MCF 10A (cell line): ENCODE results near the gene MYO9A. TPM values are rescaled to one million over a fixed set of nuclear protein-coding genes. Genes with fewer than 3 reads are reported as not detected.
"Not testable (repeated sequence)": the region's sequence is repeated elsewhere in the genome, so short reads cannot be mapped to it uniquely, and the experiment has no call there.

ENCODE experiments used
- BruUV-seq: library from RNA; stranded (reverse); fragments of 400-500 nt; replicated peaks from 2 replicates; lab custom pipeline; 2021; lab: Mats Ljungman, UMichigan
- CTCF ChIA-PET: fragments of 300-600 bp; sonication (Branson Sonifier 250); formaldehyde crosslinking; extraction: SDS; loops from one replicate; lab custom pipeline; 2021; ENCODE audit warnings: antibody characterized with exemption, inconsistent platforms; lab: Yijun Ruan, JAX
- POLR2A ChIA-PET: fragments of 300-600, 350-650 bp; sonication (Branson Sonifier 250); formaldehyde crosslinking; extraction: SDS; loops from one replicate; lab custom pipeline; 2020; ENCODE audit warnings: antibody characterized with exemption, inconsistent platforms; lab: Yijun Ruan, JAX
- DNase-seq: peaks from one replicate; pipeline ENCODE4 v3.0.0-alpha.2; 2018; ENCODE audit not compliant: unreplicated experiment
- H3K27ac Mint-ChIP-seq: one replicate; pipeline ENCODE4 v1.8.0; 2022; ENCODE audit warnings: mild to moderate bottlenecking, low read depth, mixed read lengths; ENCODE audit not compliant: unreplicated experiment
- H3K27me3 Mint-ChIP-seq: one replicate; pipeline ENCODE4 v1.8.0; 2022; ENCODE audit warnings: mixed read lengths; ENCODE audit not compliant: insufficient read depth, unreplicated experiment
- H3K36me3 Mint-ChIP-seq: one replicate; pipeline ENCODE4 v1.8.0; 2022; ENCODE audit warnings: mild to moderate bottlenecking, moderate library complexity, mixed read lengths; ENCODE audit not compliant: insufficient read depth, unreplicated experiment
- H3K4me1 Mint-ChIP-seq: one replicate; pipeline ENCODE4 v1.8.0; 2022; ENCODE audit warnings: mixed read lengths; ENCODE audit not compliant: insufficient read depth, unreplicated experiment
- H3K4me3 Mint-ChIP-seq: one replicate; pipeline ENCODE4 v1.8.0; 2022; ENCODE audit warnings: mild to moderate bottlenecking, moderate library complexity, mixed read lengths; ENCODE audit not compliant: unreplicated experiment
- H3K9me3 Mint-ChIP-seq: one replicate; pipeline ENCODE4 v1.8.0; 2022; ENCODE audit warnings: mixed read lengths; ENCODE audit not compliant: unreplicated experiment
- intact Hi-C: fragments of 100-400 bp; cut with micrococcal nuclease; formaldehyde crosslinking; loops from 2 replicates; pipeline ENCODE4 v1.14.1; 2022
- total RNA-seq: library from RNA; stranded (reverse); gene quantifications from 2 replicates; pipeline ENCODE4 v1.2.3, GENCODE V29; 2022
- TF ChIP-seq, protein P1 (sequence below): fragments of 200-600 bp; IDR thresholded peaks from one replicate; pipeline ENCODE4 v1.8.0; 2022; ENCODE audit warnings: antibody characterized with exemption, mild to moderate bottlenecking; ENCODE audit not compliant: unreplicated experiment

Gene MYO9A
- total RNA-seq, 1 experiment from 2014 or later: 40.8 TPM

DNA sequence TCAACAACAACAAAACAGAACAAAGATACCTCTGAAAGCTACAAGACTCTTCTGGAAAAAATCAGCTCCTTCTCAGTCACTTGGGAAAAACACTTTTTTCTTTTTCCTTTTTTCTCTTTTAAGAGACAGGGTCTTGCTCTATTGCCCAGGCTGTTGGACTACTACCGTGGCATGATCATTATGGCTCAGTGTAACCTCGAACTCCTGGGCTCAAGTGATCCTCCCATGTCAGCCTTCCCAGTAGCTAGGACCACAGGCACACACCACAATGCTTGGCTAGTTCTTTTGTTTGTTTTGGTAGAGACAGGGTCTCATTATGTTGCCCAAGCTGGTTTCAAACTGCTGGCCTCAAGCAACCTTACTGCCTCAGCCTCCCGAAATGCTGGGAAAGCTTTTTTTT is 12.8 kb downstream of the MYO9A start:
- intact Hi-C loops: no loop called here
- no peaks in the 10 kb centered on the region for H3K27me3 Mint-ChIP-seq
- H3K9me3 Mint-ChIP-seq: no peaks in the 10 kb centered on the region
- no peak overlapping the region for H3K27ac Mint-ChIP-seq
- no peaks in the 10 kb centered on the region for H3K36me3 Mint-ChIP-seq
- POLR2A ChIA-PET: interaction anchor here (0.7 to 1.5 kb wide), 3 partner anchors 11 to 39 kb away, joined by 3 to 6 read pairs (median 3); partner anchors contain the start of gene MYO9A
- peaks cover 18% of the 10 kb centered on the region for H3K4me1 Mint-ChIP-seq
- BruUV-seq: no TSS peak
- CTCF ChIA-PET: interaction anchor here (1.0 kb wide), 1 partner anchor 41 kb away, joined by 3 read pairs; no protein-coding TSS in a partner anchor
- TF ChIP-seq, protein P1, sequence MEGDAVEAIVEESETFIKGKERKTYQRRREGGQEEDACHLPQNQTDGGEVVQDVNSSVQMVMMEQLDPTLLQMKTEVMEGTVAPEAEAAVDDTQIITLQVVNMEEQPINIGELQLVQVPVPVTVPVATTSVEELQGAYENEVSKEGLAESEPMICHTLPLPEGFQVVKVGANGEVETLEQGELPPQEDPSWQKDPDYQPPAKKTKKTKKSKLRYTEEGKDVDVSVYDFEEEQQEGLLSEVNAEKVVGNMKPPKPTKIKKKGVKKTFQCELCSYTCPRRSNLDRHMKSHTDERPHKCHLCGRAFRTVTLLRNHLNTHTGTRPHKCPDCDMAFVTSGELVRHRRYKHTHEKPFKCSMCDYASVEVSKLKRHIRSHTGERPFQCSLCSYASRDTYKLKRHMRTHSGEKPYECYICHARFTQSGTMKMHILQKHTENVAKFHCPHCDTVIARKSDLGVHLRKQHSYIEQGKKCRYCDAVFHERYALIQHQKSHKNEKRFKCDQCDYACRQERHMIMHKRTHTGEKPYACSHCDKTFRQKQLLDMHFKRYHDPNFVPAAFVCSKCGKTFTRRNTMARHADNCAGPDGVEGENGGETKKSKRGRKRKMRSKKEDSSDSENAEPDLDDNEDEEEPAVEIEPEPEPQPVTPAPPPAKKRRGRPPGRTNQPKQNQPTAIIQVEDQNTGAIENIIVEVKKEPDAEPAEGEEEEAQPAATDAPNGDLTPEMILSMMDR: no peak
- no peak for DNase-seq
- no peak overlapping the region for H3K4me3 Mint-ChIP-seq

DNA sequence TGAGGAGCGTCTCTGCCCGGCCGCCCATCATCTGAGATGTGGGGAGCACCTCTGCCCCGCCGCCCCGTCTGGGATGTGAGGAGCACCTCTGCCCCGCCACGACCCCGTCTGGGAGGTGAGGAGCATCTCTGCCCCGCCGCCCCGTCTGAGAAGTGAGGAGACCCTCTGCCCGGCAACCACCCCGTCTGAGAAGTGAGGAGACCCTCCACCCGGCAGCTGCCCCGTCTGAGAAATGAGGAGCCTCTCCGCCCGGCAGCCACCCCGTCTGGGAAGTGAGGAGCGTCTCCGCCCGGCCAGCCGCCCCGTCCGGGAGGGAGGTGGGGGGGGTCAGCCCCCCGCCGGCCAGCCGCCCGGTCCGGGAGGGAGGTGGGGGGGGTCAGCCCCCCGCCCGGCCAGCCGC is 17.4 kb downstream of the MYO9A start:
- H3K9me3 Mint-ChIP-seq, BruUV-seq, intact Hi-C loops, H3K27me3 Mint-ChIP-seq, H3K4me3 Mint-ChIP-seq, H3K27ac Mint-ChIP-seq, DNase-seq, POLR2A ChIA-PET, CTCF ChIA-PET, H3K36me3 Mint-ChIP-seq: not testable (repeated sequence)
- peaks cover 12% of the 10 kb centered on the region for H3K4me1 Mint-ChIP-seq

GRCh38 chr15:72099155-72099554 is 18.8 kb downstream of the MYO9A start:
- no peak overlapping the region for H3K27ac Mint-ChIP-seq
- no peaks in the 10 kb centered on the region for H3K36me3 Mint-ChIP-seq
- POLR2A ChIA-PET: no interaction called here
- CTCF ChIA-PET: no interaction called here
- no peaks in the 10 kb centered on the region for H3K9me3 Mint-ChIP-seq
- H3K4me3 Mint-ChIP-seq: no peak overlapping the region
- intact Hi-C loops: no loop called here
- DNase-seq: no peak
- peaks cover 12% of the 10 kb centered on the region for H3K4me1 Mint-ChIP-seq
- BruUV-seq: no TSS peak
- TF ChIP-seq, protein P1: no peak
- H3K27me3 Mint-ChIP-seq: no peaks in the 10 kb centered on the region

DNA sequence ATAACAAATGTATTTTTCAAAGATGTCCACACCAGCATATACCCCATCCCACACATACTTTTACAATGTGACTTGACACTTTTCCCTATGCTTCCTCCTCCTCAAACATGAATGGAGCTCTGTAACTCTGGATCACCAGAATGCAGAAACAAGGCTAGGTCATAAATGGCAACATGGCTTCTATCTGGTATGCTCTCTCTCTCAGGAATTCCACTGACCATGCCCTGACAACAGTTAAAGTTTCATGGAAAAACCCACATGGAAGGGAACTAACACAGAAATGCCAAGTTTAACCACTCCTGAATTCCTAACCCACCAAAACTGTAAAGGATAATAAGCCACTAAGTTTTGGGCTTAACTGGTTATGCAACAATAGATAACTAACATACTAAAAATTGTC is 19.9 kb downstream of the MYO9A start:
- intact Hi-C loops: no loop called here
- BruUV-seq: no TSS peak
- POLR2A ChIA-PET: interaction anchor here (1.0 kb wide), 1 partner anchor 18 kb away, joined by 3 read pairs; no protein-coding TSS in a partner anchor
- Mint-ChIP-seq H3K9me3 (no peaks in the 10 kb centered on the region), H3K36me3 (no peaks in the 10 kb centered on the region), H3K4me1 (peaks cover 7% of the 10 kb centered on the region), H3K4me3 (no peak overlapping the region), H3K27me3 (no peaks in the 10 kb centered on the region), H3K27ac (no peak overlapping the region)
- no peak for DNase-seq
- CTCF ChIA-PET: no interaction called here
- TF ChIP-seq, protein P1: no peak

DNA sequence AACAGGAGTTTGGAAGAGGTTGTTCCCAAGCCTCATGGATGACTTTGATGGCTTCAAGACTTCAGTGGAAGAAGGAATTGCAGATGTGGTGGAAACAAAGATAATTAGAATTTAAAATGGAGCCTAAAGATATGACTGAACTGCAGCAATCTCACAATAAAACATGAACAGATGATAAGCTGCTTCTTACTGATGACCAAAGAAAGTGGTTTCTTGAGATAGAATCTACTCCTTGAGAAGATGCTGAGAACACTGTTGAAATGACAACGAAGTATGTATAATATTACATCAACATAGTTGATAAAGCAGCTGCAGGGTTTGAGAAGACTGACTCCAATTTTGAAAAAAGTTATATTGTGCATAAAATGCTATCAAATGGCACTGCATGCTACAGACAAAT is 21.2 kb downstream of the MYO9A start:
- no TSS peak for BruUV-seq
- no peaks in the 10 kb centered on the region for H3K27me3 Mint-ChIP-seq
- H3K9me3 Mint-ChIP-seq: no peaks in the 10 kb centered on the region
- POLR2A ChIA-PET: no interaction called here
- no peak overlapping the region for H3K27ac Mint-ChIP-seq
- TF ChIP-seq, protein P1: no peak
- CTCF ChIA-PET: no interaction called here
- H3K4me1 Mint-ChIP-seq: peaks cover 4% of the 10 kb centered on the region
- intact Hi-C loops: no loop called here
- H3K36me3 Mint-ChIP-seq: no peaks in the 10 kb centered on the region
- DNase-seq: no peak
- no peak overlapping the region for H3K4me3 Mint-ChIP-seq
